NB4 (cell line): ENCODE measurements around the gene CHERP.
"Not testable (repeated sequence)": the region's sequence is repeated elsewhere in the genome, so short reads cannot be mapped to it uniquely, and the experiment has no call there.

Source experiments
- DNase-seq: peaks from one replicate; pipeline ENCODE4 v3.0.0; 2010; ENCODE audit warnings: low read depth
- H3K4me3 ChIP-seq: one replicate; pipeline ENCODE4 v1.5.1; 2011; ENCODE audit warnings: mild to moderate bottlenecking, low read depth, low read length, moderate library complexity
- MYC ChIP-seq: IDR thresholded peaks from 2 replicates; pipeline ENCODE4 v1.6.1; 2011; ENCODE audit warnings: low read depth, low read length
- POLR2A ChIP-seq: IDR thresholded peaks from 2 replicates; pipeline ENCODE4 v1.6.1; 2011; ENCODE audit warnings: mild to moderate bottlenecking; ENCODE audit not compliant: insufficient read length; ENCODE audit errors: extremely low read depth
- TF ChIP-seq, protein P1 (sequence below): IDR thresholded peaks from 2 replicates; pipeline ENCODE4 v1.6.1; 2011; ENCODE audit warnings: low read depth, low read length
- TF ChIP-seq, protein P2 (sequence below): IDR thresholded peaks from one replicate; pipeline ENCODE4 v1.5.1; 2012; ENCODE audit warnings: low read depth, low read length

CHERP gene

GRCh38 chr19:16548956-16549355, 6.7 kb upstream of the CHERP start:
- H3K4me3 ChIP-seq, result no peak overlapping the region
- DNase-seq, result no peak
- TF ChIP-seq MYC (no peak), POLR2A (no peak)

DNA sequence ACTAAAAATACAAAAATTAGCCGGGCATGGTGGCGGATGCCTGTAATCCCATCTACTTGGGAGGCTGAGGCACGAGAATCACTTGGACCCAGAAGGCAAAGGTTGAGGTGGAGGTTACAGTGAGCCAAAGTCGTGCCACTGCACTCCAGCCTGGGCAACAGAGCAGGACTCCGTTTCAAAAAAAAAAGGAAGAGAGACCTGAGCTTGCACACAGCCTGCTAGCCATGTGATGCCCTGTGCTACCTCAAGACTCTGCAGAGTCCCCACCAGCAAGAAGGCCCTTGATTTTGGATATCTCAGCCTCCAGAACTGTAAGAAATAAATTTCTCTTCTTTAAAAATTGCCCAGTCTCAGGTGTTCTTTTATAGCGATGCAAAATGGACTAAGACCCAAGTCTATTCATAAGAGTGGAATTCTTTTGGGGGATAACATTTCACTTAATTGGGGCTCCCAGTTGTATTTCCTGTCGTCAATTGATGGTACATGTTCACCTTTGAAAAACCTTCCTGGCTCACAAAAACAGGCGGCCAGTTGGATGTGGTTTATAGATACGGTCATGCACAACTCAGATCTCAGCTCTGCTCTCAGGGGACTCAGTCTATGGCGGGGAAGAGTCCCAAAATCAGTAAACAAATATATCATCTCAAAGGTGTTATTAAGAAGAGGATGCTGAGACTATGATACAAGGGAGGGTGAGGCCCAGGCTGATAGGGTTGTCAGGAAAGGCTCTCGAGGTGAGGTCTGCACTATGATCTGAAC, 2.4 kb upstream of the CHERP start:
- no peak for DNase-seq
- no peak for TF ChIP-seq MYC
- TF ChIP-seq, protein P1, sequence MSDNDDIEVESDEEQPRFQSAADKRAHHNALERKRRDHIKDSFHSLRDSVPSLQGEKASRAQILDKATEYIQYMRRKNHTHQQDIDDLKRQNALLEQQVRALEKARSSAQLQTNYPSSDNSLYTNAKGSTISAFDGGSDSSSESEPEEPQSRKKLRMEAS, result no peak
- no peak for TF ChIP-seq POLR2A
- TF ChIP-seq, protein P2, sequence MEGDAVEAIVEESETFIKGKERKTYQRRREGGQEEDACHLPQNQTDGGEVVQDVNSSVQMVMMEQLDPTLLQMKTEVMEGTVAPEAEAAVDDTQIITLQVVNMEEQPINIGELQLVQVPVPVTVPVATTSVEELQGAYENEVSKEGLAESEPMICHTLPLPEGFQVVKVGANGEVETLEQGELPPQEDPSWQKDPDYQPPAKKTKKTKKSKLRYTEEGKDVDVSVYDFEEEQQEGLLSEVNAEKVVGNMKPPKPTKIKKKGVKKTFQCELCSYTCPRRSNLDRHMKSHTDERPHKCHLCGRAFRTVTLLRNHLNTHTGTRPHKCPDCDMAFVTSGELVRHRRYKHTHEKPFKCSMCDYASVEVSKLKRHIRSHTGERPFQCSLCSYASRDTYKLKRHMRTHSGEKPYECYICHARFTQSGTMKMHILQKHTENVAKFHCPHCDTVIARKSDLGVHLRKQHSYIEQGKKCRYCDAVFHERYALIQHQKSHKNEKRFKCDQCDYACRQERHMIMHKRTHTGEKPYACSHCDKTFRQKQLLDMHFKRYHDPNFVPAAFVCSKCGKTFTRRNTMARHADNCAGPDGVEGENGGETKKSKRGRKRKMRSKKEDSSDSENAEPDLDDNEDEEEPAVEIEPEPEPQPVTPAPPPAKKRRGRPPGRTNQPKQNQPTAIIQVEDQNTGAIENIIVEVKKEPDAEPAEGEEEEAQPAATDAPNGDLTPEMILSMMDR, result no peak
- H3K4me3 ChIP-seq, result no peak overlapping the region

- peak overlapping the region; percentile 92 for H3K4me3 ChIP-seq
- not testable (repeated sequence) for DNase-seq
Measured at GRCh38 chr19:16543734-16544133, 1.5 kb upstream of the CHERP start.

- no peak for TF ChIP-seq MYC
- peak overlapping the region; percentile 92 for H3K4me3 ChIP-seq
Measured at GRCh38 chr19:16542910-16543472, 754 bp upstream of the CHERP start.

DNA sequence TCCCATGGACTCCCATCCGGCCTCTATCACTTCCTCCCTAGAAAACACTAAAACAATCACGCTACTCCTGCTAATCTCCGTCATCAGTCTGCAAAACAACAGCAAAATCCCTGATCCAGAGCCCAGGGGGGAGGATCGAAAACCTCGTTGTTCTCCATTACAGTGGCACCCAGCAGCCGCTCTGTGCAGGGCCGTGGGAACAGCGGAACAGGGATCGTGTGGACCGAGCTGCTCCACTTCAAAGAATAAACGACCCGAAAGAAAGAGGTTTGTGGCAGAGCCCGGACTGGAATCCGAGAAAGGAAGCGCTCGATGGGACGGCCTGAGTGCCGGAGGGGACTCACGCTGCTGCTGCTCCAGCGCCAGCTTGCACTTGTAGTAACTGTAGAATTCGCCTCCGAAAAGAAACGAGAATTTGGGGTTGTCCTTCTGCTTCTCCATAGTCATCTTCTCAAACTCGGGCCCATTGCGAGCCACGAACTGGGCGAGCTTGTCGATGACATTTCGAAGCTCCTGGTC, 652 bp downstream of the CHERP start:
- TF ChIP-seq, protein P1, result no peak
- TF ChIP-seq, protein P2, result no peak
- TF ChIP-seq POLR2A, result no peak
- TF ChIP-seq MYC, result no peak
- peak overlapping the region; percentile 97 for H3K4me3 ChIP-seq
- DNase-seq, result no peak

More at GRCh38 chr19:16542910-16543472, 754 bp upstream of the CHERP start:
- peak; percentile 28 for DNase-seq

GRCh38 chr19:16540948-16541347, 1.3 kb downstream of the CHERP start:
- no peak for DNase-seq
- no peak for TF ChIP-seq POLR2A
- TF ChIP-seq, protein P1, result no peak
- no peak for TF ChIP-seq MYC
- TF ChIP-seq, protein P2, result no peak
- H3K4me3 ChIP-seq, result peak overlapping the region; percentile 97

- no peak for DNase-seq
- TF ChIP-seq MYC (no peak), POLR2A (no peak)
- TF ChIP-seq, protein P2, result no peak
- TF ChIP-seq, protein P1, result no peak
- no peak overlapping the region for H3K4me3 ChIP-seq
Measured at GRCh38 chr19:16537111-16537510, 5.1 kb downstream of the CHERP start.
